LoVo (cell line): ENCODE measurements around the gene TRIM8.

Source experiments
- DNase-seq: peaks from one replicate; pipeline ENCODE4 v3.0.0-alpha.2; 2016; ENCODE audit warnings: low spot score

Gene TRIM8, protein sequence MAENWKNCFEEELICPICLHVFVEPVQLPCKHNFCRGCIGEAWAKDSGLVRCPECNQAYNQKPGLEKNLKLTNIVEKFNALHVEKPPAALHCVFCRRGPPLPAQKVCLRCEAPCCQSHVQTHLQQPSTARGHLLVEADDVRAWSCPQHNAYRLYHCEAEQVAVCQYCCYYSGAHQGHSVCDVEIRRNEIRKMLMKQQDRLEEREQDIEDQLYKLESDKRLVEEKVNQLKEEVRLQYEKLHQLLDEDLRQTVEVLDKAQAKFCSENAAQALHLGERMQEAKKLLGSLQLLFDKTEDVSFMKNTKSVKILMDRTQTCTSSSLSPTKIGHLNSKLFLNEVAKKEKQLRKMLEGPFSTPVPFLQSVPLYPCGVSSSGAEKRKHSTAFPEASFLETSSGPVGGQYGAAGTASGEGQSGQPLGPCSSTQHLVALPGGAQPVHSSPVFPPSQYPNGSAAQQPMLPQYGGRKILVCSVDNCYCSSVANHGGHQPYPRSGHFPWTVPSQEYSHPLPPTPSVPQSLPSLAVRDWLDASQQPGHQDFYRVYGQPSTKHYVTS

DNA sequence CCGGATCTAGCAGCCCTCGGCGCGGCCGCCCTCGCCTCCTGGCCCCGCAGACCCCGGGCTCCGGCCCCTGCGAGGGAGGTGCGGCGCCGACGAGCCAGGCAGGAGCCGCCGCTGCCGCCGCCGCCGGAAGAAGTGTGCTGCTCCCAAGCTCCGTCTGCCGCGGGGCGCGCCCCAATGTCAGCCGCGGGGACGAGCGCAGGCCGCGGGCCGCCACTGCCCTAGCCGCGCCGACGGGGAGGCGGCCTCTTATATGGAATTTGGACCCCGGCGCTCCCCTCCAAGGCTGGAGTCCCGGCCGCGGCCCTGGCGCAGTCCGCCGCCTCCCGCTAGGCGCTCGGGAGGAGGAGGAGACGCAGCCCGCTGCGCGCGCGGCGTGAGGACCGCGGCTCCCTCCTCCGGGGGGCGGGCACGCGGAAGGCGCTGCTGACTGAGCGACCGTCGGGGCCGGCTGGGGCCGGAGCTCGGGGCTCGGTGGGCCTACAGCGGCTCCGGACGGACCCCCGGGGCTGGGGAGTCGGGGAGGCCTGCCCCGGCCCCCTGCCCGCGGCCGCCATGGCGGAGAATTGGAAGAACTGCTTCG, at the start of gene TRIM8:
TRIM8 (plus strand) TSS at position 414 of the 580 bp plus-strand sequence; CDS start at position 553, 139 bp downstream.
- DNase-seq, result peak; percentile 51

DNA sequence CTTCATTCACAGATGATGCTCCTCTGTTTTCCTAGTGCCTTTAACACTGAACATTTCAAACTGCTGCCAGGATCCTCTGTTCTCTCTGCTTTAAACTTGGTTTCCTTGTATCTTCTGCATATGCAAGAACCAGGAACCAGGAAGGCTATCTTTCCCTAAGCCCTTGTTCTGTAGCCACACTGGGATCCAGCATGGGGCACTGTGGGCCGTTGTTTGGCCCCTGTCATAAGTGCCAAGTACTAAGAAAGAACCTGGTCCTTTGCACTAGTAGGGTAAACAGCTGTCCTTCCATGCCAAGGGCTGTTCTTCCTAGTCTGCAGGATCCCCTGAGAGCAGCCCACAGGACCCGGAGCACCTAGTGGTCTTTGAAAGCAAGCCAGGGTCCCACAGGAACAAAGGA, 49.0 kb upstream of the TRIM8 start:
- no peak for DNase-seq

DNA sequence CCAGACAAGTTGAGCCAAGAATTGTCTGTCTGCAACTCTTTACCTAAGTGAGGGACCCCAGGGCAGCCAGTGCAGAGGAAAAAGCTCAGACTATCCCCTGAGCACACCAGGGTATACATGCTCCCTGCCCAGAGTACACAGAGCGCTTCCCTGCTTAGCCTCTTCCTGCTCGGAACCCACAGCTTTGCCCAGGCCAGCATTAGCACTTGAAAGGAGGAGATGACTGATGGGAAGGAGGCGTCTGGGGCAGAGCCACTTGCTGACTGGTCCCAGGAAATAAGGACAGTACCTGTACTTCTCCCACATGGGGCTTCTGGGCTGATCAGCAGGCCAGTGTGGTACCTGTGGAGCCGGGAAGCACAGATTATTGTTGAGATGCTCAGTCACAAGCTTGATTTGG, 48.4 kb upstream of the TRIM8 start:
- no peak for DNase-seq

DNA sequence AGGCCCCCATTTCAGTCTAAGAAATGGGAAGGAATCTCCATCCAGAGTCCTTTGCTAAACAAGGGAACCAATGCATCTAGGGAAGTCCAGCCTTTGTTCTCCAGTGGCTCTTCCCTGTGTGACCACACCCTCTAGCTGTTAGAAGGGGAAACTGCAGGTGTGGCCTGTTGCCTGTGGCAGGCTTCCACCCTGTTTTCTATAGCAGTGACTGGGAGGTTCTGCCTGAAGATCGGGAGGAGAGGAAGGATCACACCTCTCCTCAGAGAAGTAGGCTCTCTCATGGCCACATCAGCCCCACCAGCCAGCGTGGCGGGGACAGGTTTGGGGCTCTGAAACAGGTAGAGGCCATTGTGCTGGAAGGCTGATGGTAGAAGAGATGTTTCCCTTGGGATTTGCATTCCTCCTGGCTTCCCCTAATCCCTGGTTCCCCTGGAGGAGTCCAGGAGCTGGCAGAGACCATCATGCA, 47.7 kb upstream of the TRIM8 start:
- peak; percentile 46 for DNase-seq

DNA sequence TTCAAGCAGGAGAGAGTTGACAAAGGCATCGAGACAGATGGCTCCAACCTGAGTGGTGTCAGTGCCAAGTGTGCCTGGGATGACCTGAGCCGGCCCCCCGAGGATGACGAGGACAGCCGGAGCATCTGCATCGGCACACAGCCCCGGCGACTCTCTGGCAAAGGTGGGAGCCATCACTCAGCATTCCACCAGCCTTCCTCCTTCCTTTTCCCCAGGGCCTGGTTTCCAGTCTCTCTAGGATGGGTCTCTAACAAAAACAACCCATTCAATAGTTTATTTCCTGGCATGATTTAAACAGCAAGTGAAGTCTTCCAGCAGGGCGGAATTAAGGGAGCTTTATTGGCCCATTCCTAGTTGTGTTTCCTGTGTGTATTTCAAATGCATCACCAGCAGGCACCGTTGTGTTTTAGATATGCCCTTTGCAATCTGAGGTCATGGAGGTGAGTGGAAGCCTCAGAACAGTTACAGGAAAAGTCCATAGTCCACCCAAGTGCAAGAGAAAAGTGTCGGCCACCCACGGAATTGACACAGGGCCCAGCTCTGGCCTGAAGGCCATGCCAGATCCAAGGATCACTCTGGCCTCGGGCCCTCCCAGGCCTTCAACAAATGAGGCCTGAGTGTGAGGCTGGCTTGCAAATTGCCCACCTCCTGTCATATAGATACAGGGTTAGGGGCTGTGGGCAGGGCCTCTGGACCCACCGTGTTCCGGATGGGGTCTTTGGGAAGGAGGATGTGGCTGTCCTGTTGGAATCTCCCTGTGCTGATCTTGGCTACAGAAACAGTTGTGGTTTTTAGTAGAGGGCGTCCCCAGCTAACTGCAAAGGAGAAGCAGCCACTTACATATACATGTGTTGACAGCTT, 46.9 kb upstream of the TRIM8 start:
- no peak for DNase-seq

DNA sequence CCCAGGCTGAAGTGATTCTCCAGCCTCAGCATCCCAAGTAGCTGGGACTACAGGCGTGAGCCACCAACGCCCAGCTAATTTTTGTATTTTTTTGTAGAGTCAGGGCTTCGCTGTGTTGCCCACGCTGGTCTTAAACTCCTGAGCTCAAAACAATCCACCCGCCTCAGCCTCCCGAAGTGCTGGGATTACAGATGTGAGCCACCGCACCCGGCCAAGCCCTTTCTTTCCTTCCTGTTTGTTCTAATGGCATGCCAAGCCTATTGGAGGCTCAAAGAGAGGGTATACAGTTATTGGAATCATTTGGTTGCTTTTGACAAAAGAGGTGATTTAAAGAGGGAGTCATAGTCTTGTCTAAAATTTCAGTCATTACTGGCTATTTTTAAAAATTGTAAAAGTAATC, 46.0 kb upstream of the TRIM8 start:
- no peak for DNase-seq

DNA sequence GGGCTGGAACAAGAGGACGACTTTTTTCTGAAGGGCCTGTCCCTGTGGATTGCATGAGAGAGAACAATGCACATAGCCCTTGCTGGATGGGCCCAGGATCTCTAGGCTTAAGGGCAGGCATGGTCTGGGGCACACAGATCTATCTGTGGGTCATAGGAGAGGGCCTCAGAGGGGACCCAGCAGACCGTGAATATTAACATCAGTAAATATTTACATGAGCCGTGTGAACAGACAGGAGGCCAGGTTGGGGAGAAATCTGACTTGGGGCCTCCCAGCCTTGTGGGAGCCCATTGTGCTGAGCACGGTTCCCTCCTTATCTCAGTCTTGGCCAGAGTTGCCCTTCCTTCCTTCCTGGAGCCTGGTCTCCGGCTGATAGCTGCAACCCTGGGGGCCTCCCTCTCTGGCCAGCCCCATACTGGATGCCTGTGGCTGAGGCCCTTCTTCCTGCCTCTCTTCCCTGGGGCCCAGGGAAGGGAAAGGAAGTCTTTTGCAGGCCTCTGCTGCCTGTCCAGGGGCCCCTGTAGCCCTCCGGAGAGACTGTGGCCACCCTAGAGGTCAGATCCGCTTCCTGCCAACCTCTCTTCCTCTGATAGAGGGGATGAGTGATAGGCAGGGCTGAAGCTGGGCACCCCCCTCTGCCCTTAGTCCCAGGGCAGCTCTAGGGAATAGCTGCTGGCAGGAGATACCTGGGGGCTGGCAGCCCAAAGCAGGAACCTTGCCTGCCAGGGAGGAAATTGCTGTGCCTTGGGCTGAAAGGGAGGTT, 44.5 kb upstream of the TRIM8 start:
- DNase-seq, result no peak

DNA sequence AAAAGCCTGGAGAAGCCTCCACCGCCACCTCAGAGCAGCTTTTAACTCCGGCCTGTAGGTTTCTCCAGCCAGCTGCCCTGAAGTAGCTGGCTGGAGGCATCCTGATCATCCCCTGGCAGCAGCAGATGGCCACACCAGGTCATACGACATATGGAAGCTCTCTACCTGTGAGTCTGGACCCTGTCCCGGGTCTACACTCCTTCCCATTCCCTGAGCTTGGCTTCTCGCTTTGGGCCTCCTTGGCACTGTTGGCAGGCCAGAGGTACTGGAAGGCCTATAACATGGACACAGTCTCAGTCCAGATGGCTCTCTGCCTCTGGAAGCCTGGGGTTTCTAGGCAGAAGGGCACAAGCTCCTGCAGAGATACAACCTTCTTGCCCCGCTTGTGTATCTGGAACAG, 43.5 kb upstream of the TRIM8 start:
- no peak for DNase-seq

DNA sequence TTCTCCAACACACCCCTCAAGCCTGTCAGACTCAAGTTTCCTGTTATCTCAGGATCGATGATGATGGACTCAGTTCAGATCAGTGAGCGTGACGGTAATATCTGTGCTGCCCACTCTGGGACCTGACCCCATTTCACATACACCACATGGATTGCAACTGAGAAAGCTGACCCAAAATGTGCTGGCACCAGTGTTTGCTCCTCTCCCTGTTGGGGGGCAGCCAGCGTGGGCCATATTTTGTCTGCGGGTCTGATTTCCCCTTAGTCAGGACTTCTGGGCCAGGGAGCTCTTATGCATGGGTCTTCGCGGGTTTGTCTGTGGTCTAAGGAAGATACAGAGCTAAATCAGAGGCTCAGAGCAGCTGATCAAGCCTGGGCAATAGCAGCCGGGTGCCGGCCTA, 42.6 kb upstream of the TRIM8 start:
- no peak for DNase-seq

DNA sequence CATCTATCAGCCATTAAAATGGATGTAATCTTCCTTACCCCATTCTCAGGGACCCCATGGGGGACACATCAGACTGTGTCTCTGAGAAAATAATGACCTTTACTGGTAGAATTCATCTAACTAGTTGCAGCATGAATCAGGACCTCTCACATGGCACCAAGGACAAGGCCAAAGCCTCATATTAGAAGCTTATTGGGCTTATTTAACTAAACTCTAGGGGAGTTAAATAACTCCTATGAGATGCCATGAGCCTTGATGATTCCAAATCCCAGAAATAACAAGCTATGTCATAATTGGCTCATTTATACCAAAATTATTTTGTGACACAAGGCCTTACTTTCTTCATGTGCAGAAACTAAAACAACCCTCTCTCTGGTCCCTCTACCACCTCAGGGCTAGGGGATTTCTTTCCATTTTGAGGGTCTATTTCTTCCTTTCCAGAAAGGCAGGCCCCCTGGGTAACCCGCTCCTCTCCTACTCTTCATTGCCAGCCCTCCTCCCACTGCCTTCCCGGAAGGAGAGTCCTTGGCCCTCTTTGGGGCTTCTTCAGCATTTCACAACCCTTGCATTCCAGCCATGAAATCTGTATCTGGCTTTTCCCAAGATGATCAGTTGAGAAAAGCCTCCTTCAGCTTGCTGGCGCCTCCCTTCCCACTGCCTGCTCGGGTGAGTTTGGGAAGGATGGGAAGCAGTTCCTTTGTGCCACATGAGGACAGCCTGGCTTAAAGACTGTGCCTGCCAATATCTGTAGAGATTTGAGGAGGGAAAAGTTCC, 41.8 kb upstream of the TRIM8 start:
- no peak for DNase-seq

DNA sequence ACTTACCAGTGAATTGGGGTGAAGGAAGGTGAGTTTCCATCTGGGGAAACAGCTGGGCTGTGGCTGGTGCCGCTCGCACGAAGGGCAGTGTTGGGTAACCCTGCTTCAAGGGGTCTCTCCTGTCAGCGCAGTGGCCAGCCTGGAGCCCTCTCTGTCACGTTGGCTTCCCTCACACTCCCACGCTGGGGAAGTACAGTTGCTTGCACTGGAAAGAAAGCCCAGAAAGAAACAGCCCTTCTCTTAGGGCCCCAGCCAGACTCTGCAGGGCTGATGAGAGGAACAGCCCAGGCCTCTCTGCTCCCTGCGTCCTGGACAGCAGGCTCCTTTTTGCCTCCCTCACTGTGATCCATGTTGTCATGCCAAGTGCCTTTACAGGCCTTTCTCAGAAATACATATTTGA, 40.3 kb upstream of the TRIM8 start:
- no peak for DNase-seq

DNA sequence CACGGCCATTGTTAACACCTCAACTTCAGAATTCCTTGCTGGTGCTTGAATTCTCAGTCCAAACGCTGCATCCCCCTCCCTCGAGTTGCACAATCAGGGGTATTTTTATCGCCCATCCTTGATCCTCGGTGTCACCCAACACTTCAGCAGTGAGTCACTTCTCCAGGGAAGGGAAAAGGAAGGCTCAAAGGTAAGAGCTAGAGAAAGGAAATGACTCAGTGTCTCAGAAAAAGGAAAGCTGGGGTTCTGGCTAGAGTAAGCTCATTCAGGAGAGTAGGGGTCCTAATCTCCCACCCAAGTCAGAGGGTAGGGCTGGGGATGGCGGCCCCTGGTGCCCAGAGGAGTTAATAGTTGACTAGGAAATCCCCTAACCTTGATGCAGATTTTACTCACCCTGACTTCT, 39.8 kb upstream of the TRIM8 start:
- DNase-seq, result no peak

DNA sequence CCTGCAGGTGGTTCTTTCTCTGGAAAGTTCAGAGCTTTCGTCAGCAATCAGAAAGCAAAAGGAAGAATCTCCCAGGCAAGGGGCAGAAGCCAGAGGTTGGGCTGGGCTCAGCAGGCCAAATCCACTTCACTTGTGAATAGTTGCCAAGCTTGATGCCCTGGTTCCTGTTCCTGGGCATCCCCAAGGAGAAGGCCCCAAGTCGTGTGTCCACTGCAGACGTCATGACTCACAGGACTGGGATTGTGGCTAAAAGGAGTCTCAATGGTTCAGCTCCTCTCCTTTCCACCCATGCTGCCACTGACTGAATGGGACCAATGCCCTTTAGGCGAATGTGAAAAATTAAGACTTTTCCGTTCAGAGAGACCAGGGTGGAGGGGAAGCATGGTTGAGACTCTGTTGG, 38.6 kb upstream of the TRIM8 start:
- no peak for DNase-seq

DNA sequence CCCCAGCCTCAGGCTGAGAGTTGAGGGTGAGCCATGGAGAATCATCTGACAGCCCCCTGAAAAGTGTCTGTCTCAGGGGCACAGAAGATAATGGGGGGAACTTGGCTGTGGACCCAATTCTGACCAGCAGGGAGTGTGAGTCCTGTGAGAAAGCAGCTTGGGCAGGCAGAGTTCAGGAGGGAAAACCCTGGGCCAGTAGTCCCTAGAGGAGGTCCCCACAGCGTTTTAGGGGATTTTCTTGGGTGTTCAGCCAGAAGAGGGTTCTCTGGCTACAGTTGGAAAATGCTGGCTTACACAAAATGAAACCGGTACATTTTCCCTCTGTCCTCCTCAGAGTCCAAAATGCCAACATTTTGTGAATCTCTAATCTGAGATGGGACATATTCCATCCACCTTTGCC, 35.8 kb upstream of the TRIM8 start:
- DNase-seq, result no peak

DNA sequence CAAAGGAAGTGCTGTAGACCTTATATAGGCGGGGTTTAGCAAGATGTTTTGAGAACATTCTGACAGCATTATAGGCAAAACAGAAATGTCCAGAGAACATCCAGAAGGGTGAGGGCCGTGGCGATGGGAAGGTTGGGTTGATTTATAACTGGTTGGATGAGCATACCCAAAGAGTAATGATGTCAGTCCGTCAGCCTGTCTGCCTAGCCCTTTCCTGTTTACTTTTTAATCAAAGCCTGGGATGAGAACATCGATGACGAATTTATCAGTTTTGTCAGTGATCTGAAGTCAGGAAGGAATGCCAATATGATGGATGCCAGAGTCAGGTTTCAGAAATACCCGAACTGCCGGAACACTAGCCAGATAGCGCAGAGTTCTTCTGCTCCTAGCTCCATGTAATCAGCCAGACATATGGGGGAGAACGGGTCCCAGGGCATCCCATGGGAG, 33.8 kb upstream of the TRIM8 start:
- DNase-seq, result no peak

DNA sequence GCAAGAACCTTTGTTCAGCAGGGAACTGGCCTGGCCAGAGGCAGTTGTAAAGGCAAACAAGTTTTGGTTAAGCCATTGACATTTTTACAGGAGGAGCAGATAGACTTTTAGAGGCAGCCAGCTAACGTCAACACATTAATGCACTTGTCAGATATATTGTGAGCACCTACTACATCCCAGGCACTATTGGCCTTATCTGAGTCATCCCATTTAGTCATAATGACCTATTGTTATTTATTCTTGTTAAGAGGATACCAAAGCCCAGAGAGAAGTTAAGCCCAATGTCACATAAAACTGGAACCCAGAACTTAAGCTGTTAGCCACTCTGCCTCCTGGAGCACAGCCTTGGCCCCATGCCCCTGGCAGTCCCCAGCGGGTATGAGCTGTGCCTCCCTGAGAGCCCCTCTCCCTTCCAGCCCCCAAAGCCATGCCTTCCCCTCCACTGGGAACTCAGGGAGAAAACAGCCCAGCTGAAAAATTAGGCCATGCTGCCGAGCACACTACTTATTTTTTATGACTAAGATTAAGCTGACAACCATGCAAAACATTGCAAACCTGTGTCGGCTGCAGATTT, 32.7 kb upstream of the TRIM8 start:
- no peak for DNase-seq

DNA sequence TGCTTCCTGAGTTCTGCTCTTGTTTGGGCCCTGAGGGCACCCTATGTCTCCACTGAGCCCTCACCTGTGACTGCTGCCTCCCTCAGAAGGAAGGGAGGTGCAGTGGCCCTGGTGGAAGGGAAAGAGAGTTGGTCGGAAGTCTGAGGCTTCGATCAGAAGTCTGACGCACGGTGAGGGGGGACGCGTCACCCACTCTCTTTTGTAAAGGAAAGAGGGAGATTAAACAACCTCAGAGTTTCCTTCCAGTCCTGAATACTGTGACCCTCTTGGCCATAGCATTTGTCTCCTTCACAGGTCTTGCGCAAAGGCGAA, 31.4 kb upstream of the TRIM8 start:
- no peak for DNase-seq

DNA sequence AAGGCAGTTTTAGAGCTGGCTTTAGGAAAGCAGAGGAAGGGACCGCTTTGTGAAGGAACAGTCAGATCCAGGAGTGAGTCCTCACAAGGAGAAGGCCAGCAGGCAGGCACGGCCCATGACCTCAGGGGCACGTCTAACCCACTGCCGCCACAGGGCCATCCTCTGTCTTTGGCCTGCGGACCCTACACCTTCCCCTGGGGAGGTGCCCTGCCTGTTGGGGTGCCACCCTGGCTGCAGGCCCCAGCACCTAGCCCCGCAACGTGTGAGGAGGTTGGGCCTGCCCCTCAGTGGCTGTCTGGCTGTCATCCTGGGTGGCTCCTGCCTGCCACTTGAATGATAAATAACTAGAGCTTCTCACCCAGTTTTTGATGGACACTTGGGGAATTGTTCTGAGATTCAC, 31.0 kb upstream of the TRIM8 start:
- DNase-seq, result no peak

DNA sequence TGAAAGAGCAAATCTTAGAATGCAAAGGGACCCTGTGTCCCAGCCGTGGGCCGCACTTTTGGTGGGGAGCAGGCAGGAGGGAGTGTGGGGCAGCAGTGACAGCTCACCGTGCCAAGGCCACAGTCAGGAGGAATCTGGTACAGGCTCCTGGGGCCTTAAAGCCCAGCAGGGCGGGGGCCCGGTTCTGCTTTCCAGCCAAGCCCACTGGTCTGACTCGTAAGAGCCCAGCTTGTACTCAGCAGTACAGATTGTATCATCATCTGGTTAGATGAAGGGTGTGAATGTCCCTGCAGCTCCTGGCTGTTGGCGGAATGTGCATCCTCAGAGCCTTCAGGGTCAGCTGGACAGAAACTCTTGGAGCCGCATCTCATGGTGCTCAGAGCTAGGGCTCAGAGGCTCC, 30.5 kb upstream of the TRIM8 start:
- no peak for DNase-seq

DNA sequence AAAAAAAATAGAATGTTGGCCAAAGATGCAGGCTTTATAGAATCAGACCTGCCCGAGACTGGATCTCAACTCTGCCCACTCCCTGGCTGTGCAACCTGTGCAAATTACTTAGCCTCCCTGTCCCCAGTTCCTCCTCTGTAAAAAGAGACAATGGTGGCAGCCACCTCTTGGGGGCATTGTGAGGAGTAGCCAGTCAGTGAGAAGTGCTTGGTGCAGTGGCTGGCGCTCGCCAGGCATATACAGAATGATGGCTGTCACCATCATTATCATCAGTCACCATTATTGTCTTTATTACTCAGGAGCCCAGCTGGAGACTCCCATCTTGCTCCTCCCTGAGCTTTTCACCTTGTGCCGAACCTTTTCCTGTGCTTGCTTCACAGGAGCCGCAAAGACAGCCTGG, 29.4 kb upstream of the TRIM8 start:
- DNase-seq, result no peak

DNA sequence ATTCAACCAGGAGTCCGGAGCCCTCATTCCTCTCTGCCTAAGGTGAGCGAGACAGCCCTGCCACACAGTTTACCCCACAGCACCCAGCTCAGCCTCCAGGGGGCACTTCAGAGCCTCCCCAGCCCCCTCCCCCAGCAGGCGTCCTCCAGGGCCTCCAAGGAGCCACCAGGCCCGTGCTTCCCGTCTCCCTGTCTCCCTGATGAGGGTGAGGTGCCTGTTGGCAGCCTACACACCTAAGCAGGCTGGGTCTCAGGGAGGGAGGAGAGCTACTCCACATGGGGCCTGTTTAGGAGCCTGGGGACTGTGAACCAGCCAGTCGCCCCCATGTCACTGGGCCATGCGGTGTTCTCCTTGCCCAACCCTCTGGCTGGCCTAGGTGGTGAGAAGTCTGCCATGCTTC, 28.9 kb upstream of the TRIM8 start:
- no peak for DNase-seq
